Measurements from ENCODE around the gene PDP2.

DNA sequence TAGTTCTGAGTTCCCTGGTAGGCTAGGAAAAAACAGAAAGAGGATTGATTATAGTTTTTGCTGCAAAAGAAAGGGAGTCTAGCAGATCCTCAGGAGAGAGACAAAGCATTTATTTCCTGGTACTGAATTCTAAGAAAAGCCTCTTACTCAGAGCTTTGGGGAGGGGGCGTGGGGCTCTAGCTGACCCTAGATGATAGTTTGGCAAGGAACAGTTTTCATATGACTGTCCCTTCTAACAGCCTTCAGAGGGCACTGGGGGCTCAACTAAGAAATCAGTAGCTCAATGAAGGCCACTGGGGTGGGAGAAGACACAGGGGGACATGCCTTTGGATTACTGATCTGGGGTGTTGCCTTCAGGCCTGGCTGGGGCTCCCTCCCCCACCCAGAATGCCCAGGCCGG lies 32.1 kb upstream of the PDP2 start:
- TF ChIP-seq, protein P1, sequence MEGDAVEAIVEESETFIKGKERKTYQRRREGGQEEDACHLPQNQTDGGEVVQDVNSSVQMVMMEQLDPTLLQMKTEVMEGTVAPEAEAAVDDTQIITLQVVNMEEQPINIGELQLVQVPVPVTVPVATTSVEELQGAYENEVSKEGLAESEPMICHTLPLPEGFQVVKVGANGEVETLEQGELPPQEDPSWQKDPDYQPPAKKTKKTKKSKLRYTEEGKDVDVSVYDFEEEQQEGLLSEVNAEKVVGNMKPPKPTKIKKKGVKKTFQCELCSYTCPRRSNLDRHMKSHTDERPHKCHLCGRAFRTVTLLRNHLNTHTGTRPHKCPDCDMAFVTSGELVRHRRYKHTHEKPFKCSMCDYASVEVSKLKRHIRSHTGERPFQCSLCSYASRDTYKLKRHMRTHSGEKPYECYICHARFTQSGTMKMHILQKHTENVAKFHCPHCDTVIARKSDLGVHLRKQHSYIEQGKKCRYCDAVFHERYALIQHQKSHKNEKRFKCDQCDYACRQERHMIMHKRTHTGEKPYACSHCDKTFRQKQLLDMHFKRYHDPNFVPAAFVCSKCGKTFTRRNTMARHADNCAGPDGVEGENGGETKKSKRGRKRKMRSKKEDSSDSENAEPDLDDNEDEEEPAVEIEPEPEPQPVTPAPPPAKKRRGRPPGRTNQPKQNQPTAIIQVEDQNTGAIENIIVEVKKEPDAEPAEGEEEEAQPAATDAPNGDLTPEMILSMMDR (IDR thresholded peaks at IDR 0.05), result no peak
- TF ChIP-seq POLR2A (IDR thresholded peaks at IDR 0.05), result no peak

Measured in adrenal gland (tissue), 5 donors.